LNCaP clone FGC (cell line): ENCODE measurements around the gene PDPK1.
A peak's percentile ranks its signal among the peaks of the same experiment; 100 is the strongest.

ENCODE experiments used
- DNase-seq: peaks from one replicate; pipeline ENCODE4 v3.0.0-alpha.2; 2011; ENCODE audit warnings: low read depth
- H3K4me3 ChIP-seq: 2 replicates; pipeline ENCODE4 v1.5.1; 2011; ENCODE audit warnings: mild to moderate bottlenecking, low read depth, low read length, control low read depth
- TF ChIP-seq, protein P1 (sequence below): IDR thresholded peaks from 2 replicates; pipeline ENCODE4 v1.5.1; 2012; ENCODE audit warnings: mild to moderate bottlenecking; ENCODE audit not compliant: control insufficient read depth, insufficient read depth; ENCODE audit errors: extremely low read depth

The PDPK1 gene

GRCh38 chr16:2513405-2514332, 24.2 kb upstream of the PDPK1 start, which contains the start of gene ATP6V0C:
Gene ATP6V0C (plus strand): TSS chr16:2513952. CDS start chr16:2514104, 152 bp downstream.
- peak within 1 kb of the TSS; percentile 83 for H3K4me3 ChIP-seq
- DNase-seq, result peak; percentile 67
- TF ChIP-seq, protein P1, sequence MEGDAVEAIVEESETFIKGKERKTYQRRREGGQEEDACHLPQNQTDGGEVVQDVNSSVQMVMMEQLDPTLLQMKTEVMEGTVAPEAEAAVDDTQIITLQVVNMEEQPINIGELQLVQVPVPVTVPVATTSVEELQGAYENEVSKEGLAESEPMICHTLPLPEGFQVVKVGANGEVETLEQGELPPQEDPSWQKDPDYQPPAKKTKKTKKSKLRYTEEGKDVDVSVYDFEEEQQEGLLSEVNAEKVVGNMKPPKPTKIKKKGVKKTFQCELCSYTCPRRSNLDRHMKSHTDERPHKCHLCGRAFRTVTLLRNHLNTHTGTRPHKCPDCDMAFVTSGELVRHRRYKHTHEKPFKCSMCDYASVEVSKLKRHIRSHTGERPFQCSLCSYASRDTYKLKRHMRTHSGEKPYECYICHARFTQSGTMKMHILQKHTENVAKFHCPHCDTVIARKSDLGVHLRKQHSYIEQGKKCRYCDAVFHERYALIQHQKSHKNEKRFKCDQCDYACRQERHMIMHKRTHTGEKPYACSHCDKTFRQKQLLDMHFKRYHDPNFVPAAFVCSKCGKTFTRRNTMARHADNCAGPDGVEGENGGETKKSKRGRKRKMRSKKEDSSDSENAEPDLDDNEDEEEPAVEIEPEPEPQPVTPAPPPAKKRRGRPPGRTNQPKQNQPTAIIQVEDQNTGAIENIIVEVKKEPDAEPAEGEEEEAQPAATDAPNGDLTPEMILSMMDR, result no peak

GRCh38 chr16:2514333-2515179, 23.3 kb upstream of the PDPK1 start:
- peak overlapping the region; percentile 83 for H3K4me3 ChIP-seq
- no peak for DNase-seq
- TF ChIP-seq, protein P1, result no peak

- no peak for DNase-seq
- H3K4me3 ChIP-seq, result peak overlapping the region; percentile 83
These were observed 22.5 kb upstream of the PDPK1 start for GRCh38 chr16:2515180-2515851.

DNA sequence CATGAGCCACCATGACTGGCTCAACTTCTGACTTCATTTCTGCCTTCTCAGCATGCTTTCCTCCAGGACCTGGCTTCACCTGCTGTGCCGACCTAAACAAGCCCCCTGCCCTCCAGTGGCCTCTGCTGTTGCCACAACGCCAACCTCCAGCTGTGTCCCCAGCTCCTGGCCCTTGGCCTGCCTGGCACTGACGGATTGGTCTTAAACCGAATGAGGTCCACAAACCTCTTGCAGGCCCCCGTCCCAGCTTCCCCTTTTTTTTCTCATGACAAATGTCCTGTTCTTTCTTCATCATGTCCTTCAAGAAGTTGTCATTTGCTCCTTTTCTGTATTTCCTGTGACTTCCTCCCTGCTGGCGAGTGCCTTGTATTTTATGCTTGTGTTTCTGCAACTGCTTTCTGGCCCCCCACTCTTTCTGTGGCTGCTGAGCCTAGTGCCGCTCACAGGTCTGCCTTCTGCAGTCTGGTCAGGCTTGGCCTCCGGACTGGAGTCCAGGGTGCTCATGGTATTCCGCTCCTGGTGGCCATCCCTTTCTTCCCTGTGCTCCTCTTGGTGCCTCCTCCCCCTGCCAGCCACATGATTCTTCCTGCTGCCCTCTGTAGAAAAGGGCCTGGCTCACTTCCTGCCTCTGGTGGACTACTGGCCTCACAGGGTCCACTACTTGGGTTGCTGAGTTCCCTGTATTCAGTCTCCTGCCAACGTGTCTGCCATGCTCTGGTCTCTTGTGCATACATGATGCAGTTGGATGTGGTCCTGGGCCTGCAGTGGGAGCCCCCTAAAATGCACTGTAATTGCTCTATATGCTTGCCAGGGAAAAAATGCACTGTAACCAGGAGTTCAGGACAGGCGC, 21.2 kb upstream of the PDPK1 start:
- TF ChIP-seq, protein P1, result no peak
- DNase-seq, result no peak
- H3K4me3 ChIP-seq, result no peak overlapping the region

More at GRCh38 chr16:2515180-2515851, 22.5 kb upstream of the PDPK1 start:
- TF ChIP-seq, protein P1, result no peak

DNA sequence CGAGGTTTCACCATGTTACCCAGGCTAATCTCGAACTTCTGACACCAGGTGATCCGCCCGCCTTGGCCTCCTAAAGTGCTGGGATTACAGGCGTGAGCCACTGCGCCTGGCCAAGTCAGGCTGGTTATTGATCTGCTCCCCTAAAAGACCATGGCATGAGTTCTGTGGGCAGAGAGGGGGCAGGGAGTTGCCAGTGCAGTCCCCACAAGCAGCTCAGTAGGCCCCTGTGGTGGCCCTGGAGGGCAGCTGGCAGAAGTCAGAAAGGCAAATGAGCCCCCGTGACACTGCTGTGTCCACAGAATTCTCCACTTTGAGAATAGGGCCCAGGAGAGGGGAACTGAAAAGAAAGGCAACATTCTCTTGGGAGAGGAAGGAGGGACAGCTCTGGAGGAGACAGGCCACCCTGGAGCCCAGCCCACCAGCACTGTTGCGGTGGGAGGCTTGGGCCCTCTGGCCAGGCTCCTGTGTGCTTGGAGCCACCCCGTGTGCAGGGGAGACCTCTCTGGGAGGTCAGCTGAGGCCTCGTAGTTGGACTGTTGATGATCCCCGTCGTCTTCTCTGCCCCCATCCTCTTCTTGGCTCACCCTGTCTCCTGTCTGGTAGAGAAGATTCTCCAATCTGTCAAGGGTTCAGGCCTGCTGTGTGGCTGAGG, 19.7 kb upstream of the PDPK1 start:
- DNase-seq, result no peak
- TF ChIP-seq, protein P1, result no peak
- no peak overlapping the region for H3K4me3 ChIP-seq
